Sciatic nerve (tissue), 2 donors: Measurements from ENCODE around the gene TXNL4B. TPM values are rescaled to one million over a fixed set of nuclear protein-coding genes. Genes with fewer than 3 reads are reported as not detected.

Experiments used
- ATAC-seq: fragments of 200-7000 bp; cut with Tn5 transposase; one replicate; pipeline ENCODE4 v1.9.1; 2020; ENCODE audit warnings: mild to moderate bottlenecking, moderate library complexity
- DNase-seq: peaks from one replicate; pipeline ENCODE4 v3.0.0-alpha.2; 2020; ENCODE audit warnings: low spot score
- intact Hi-C: fragments of 100-400 bp; cut with DNase I; formaldehyde crosslinking; loops from one replicate; pipeline ENCODE4 v1.14.2; 2022
- total RNA-seq: library from RNA; stranded (reverse); fragmentation: NEBNext Ultra II Directional; extraction: Animal tissue kit (Norgen Biotek cat#: 25700); gene quantifications from one replicate; pipeline ENCODE4 v1.2.1, GENCODE V29; 2021
- donor health status: DM: no; HTN: no; CAD: no.
- donor health status: DM: no; HTN: no; CAD: no.

Gene TXNL4B
- total RNA-seq, 1 donor from 2014 or later: 18.8 TPM

DNA sequence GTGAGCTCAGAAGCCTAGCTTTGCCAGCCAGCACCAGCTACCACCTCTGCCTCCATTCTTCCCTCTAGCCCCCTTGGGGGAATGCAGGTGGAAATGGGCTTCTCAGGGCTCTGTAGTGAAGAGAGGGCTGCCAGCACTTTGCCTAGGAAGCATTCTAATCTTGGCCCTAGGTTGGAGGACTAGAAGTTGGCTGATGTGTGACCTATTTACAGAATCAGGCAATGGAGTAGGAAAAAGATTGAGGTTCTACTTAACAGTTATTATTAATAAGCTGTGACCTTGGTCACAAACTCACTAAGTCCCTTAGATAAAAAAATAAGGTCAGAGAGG, 20.2 kb upstream of the TXNL4B start:
- no peak for DNase-seq
- ATAC-seq: no peak
- intact Hi-C loops: no loop called here

GRCh38 chr16:72112906-72113615, 19.6 kb upstream of the TXNL4B start:
- ATAC-seq (no peak), DNase-seq (no peak)
- intact Hi-C loops: no loop called here

GRCh38 chr16:72112452-72112792, 19.0 kb upstream of the TXNL4B start:
- no peak for DNase-seq
- ATAC-seq: no peak
- intact Hi-C loops: no loop called here

GRCh38 chr16:72111657-72112451, 18.4 kb upstream of the TXNL4B start:
- no peak for ATAC-seq
- DNase-seq: no peak
- intact Hi-C loops: no loop called here

GRCh38 chr16:72110662-72111615, 17.5 kb upstream of the TXNL4B start:
- ATAC-seq: no peak

GRCh38 chr16:72109966-72110530, 16.6 kb upstream of the TXNL4B start:
- intact Hi-C loops: no loop called here
- ATAC-seq (no peak), DNase-seq (no peak)

More at GRCh38 chr16:72110662-72111615, 17.5 kb upstream of the TXNL4B start:
- intact Hi-C loops: no loop called here
- DNase-seq: no peak

- DNase-seq (no peak), ATAC-seq (no peak)
- intact Hi-C loops: no loop called here
Observed at GRCh38 chr16:72109300-72109699, 15.9 kb upstream of the TXNL4B start.

- ATAC-seq (no peak), DNase-seq (no peak)
- intact Hi-C loops: no loop called here
Observed at GRCh38 chr16:72108353-72109102, 15.1 kb upstream of the TXNL4B start.

- peak; percentile 51 for DNase-seq
- ATAC-seq: no peak
- intact Hi-C loops: no loop called here
Observed at GRCh38 chr16:72107371-72107770, 14.0 kb upstream of the TXNL4B start.

GRCh38 chr16:72105978-72106377, 12.6 kb upstream of the TXNL4B start:
- ATAC-seq (no peak), DNase-seq (no peak)

DNA sequence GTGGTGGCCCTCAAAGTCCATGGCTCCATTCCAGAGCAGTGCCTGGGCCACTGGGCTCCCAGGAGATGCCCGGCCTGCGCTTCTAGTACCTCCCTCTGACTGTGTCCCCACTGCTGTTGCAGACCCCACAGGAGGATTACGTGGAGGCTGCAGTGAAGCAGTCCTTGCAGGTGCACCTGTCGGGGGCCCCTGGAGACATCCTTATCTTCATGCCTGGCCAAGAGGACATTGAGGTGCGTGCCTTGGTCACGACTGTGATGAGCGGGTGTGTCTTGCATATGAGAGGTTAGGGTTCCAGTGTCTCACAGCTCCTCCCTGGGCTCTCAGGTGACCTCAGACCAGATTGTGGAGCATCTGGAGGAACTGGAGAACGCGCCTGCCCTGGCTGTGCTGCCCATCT, 11.5 kb upstream of the TXNL4B start:
- no peak for ATAC-seq
- intact Hi-C loops: no loop called here
- no peak for DNase-seq

More at GRCh38 chr16:72105978-72106377, 12.6 kb upstream of the TXNL4B start:
- intact Hi-C loops: no loop called here

DNA sequence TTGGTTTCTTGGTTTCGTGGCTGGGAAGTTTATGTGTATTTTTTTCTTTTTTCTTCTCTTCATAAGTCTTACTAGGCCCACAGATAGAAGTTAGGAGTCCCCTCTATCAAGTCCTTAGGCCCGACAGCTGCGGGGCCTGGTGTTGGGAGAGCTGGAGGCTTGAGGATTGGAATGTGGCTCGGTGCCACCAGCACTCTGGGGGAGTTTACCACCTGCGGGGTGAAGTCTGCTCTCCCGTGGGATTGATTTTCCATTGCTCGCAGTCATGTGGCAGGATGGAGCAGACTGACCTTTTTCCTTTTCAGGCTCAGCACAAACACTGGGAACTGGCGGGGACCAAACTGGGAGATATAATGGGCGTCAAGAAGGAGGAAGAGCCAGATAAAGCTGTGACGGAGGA, 7.8 kb upstream of the TXNL4B start:
- DNase-seq: no peak
- intact Hi-C loops: no loop called here
- ATAC-seq: no peak

- ATAC-seq (peak; percentile 82), DNase-seq (no peak)
- intact Hi-C loops: no loop called here
Observed at GRCh38 chr16:72099377-72099818, 6.0 kb upstream of the TXNL4B start.

DNA sequence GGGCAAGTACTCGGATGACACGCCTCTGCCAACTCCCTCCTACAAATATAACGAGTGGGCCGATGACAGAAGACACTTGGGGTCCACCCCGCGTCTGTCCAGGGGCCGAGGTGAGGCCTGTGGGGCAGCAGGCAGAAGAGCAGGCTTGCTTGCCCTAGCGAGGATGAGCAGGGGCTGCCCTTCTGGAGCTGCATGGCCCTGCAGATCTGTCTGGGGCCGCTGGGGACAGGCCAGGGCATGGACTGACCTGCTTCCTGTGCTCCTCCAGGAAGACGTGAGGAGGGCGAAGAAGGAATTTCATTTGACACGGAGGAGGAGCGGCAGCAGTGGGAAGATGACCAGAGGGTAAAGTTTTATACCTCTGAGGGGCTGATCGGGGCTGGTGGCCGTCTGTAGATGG, 5.5 kb upstream of the TXNL4B start:
- no peak for DNase-seq
- ATAC-seq: no peak
- intact Hi-C loops: no loop called here

DNA sequence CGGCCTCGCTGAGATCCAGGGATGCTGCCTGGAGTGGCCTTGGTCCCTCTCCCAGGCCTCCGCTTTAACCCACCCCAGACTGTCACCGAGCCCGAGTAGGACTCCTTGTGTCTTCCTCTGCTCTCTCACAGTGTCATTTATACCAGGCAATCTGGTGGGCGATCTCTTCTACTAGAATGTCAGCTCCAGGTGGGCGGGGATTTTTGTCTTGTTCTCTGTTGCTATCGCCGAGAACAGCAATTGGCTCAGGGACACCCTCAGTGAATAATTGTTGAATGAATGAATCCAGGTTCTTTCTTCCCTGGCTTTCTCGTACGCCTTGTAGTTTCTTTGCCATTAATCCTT, 818 bp upstream of the TXNL4B start:
- ATAC-seq (peak; percentile 5), DNase-seq (no peak)
- intact Hi-C loops: no loop called here

DNA sequence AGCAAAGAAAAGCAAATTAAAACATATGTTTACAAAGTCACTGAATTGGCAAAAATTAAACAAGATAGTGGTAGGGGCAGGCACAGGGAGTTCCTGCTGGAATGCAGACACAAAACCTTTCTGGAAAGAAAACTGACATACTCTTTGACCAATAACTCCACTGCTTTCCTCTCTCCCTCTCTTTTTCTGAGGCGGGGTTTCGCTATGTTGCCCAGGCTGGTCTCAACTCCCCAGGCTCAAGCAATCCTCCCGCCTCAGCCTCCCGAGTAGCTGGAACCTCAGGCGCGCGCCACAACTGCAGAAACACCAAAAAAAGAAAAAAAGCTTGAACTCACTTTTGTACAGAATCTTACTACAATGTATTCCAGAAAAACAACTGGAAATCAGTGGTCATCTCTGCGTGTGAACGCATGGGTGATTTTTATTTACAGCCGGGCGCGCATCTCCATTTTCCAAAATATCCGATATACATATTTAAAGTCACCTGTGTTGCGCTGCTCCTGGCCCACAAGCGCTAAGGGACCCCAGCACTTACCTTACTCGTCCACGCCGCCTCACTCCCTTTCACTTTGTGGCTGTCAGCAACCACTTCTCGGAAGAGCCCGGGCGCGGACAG, 480 bp downstream of the TXNL4B start:
- ATAC-seq (peak; percentile 56), DNase-seq (no peak)
- intact Hi-C loops: no loop called here

- DNase-seq: no peak
- intact Hi-C loops: no loop called here
- ATAC-seq: no peak
Observed at GRCh38 chr16:72091217-72091616, 2.2 kb downstream of the TXNL4B start.

DNA sequence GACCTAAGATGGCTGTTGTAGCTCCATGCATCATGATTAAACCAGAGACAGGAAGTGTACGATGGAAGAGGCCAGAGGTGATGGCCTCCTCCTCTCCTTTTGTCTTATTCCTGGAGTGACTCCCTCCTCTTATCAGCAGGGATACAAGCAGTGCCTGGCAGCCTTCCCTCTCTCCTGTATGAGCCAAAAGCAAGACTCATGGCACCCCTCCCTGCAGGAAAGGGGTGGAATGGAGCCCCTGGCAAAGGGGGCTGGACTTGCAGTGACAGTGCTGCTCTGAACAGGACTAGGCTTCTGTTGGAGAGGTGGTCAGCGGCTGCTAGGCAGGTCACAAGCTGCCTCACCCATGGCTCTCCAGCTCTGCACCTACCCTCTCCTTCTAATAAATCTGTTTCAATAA, 8.4 kb downstream of the TXNL4B start:
- intact Hi-C loops: no loop called here
- ATAC-seq (no peak), DNase-seq (no peak)
